Measurements from ENCODE around the gene GOLGB1.

Gene GOLGB1

GRCh38 chr3:121681792-121682191, 67.7 kb downstream of the GOLGB1 start:
- no peak for DNase-seq (ENCODE audit: low read depth in 2 of 2)

DNA sequence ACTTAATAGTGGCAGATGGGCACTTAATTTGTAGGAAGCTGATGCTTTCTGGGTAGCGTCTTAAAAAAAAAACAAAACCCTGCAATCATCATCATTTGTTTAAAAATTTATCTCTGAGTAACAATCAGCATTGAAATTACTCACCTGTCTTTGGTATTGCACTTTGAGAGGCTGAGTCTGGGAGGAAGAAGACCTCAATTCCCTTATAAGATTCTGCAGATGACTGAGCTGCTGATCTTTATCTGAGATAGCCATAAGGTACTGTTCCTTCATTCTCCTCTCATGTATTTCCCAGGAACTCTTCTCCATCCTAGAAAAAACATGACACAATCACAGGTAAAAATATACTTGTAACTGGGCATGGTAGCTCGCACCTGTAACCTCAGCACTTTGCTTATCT, 72.4 kb downstream of the GOLGB1 start:
- DNase-seq (ENCODE audit: low read depth in 2 of 2): no peak

GRCh38 chr3:121670676-121671075, 78.9 kb downstream of the GOLGB1 start:
- DNase-seq (ENCODE audit: low read depth in 2 of 2): no peak

DNA sequence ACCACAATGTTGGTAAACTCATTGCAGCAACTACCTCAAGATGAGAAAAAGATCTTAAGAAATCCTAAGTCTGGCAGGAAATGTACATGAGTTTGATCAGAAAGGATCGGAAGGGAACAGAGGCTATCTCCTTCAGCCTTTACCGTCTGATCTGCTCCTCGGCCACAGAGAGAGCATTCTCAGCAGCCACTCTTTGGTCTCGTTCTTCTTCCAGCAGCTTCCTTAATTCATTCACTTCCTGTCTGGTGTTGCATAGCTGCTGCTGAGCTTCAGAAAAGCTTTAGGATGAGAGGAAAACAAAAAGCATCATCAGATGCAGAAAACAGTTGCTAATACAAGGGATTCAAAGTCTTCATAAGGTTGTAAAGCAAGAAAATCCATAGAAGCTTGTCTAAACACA, 82.2 kb downstream of the GOLGB1 start:
- no peak for DNase-seq (ENCODE audit: low read depth in 2 of 2)

DNA sequence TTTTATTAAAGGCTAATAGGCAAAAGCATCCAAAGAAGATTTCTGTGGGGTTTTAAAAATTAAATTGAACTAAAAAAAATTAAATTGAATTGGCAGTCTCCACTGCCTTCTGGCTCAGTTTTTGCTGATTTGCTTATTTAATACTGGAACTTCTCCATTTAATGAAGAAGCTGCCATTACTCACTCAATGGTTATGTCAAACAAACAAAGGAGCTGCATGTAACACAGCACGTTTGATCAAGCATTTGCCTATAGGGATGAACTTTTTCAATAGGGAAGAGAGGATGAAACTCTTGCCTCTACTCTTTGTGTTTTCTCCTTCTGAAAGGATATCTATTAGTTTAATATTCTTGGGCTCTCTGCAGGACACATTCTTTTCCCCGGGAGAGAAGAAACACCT, 84.1 kb downstream of the GOLGB1 start:
- DNase-seq (ENCODE audit: low read depth in 2 of 2): no peak

GRCh38 chr3:121663171-121663847, 86.2 kb downstream of the GOLGB1 start:
- DNase-seq (ENCODE audit: low read depth in 2 of 2): no peak

DNA sequence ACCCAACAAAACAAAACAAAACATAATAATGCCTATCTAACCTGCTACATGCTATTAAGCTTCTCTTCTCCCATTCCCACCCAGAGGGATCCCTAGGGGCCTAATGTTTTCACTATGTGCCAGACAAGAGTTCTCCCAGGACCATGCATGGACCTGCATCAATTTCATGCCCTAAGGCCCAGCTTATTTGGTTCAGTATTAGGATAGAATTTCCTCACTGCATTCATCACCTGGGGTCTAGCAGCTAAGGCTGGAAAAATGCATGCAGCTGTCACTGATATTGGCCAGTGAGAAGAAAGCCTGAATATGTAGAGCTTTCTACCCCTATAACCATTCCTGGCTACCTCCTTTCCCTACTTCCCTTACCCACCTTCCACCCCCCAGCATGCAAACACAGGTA, 86.8 kb downstream of the GOLGB1 start:
- DNase-seq (ENCODE audit: low read depth in 2 of 2): no peak

DNA sequence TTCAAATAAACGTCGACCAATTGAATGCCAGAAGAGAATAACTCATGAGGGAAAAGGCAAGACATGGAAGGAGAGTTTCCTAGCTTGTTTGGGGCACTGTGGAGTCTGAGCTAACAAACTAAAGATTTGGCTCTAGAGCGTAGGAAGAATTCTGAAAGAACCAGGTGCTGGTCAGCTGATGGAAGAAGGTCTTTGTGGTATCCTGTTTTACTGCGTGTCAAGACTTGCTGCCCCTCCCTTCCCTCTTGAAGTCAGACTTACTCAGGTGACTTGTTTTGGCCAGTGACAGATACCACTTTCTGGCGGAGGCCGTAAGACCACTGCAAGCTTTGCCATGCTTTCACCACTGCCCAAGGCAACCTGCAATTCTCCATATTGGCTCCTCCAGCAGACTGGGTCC, 88.2 kb downstream of the GOLGB1 start:
- DNase-seq (ENCODE audit: low read depth in 2 of 2): no peak

DNA sequence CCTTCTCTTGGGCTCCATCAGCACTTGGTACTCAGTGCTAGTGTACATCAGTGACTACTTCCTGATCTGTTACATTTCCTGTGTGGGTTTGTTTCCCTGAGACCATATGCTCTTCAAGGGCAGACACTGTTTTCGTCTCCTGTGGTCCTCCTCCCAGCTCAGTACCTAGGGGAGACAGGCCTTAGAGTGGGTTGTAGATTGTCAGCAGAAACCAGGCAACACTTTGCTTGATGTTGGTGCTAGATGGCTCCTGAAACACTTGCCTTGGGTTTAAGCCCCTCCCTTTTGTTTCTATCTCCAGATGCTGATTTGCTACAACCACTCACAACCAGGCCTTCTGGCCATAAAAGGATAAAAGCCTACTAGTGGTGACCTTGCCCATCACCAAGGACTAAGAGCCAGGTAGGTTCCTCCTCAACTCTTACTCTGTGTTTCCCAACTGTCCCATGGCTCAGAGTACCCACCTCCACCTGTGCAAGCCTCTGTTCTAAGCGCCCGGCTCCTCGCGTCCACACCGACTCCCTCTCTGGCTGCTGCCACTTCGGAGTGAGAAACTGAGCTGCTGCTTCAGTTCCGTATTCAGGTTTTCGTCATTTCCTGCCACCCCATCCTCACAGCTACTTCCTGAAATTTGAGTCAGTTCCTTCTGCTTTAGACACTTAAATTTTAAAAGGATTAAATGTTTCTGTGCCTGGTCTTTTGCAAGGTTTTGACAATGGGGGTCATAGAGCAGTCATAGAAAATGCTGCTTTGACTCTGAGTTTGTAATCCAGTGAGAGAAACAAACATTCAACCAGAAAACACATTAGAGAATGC, 89.0 kb downstream of the GOLGB1 start, which contains the start of gene HCLS1:
HCLS1 (minus strand) TSS at position 548 of the 816 bp plus-strand sequence. CDS start 2,556 bp downstream, outside the sequence.
- peak; percentile 51 to 54 for DNase-seq (ENCODE audit: low read depth in 2 of 2)

- DNase-seq (ENCODE audit: low read depth in 2 of 2): no peak
These were observed 90.0 kb downstream of the GOLGB1 start for GRCh38 chr3:121659586-121659985.

DNA sequence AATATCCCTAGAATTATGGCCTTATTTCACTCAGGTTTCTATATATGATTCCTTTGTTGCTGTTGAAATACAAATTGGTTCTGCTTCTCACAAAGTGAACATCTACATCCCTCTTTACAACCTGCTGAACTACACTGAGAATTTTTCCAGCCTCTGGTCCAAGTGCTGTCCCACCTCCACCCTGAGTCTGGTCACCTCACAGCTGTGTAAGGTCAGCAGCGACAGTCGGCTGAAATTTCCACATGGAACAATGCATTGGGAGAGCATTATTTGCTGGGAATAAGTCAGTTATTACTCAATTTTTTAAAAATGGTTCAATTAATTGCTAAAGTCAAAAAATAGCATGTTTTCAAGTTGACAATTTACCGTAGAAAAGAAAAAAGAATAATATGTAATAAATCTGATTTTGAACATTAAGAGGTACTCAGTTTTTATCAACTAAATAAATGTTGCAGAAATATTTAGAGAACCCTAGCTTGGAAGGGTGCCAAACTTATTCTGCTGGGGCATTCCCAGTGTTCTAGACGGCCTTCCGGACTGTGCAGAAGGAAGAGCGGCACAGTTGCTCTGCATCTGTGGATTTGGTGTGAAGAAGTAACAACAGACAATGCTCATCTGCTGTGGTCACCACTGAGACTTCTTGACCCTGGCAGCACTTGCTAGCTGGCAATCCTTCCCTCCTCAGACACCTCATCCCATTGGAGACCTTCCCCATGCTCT, 90.7 kb downstream of the GOLGB1 start:
- DNase-seq (ENCODE audit: low read depth in 2 of 2): no peak

DNA sequence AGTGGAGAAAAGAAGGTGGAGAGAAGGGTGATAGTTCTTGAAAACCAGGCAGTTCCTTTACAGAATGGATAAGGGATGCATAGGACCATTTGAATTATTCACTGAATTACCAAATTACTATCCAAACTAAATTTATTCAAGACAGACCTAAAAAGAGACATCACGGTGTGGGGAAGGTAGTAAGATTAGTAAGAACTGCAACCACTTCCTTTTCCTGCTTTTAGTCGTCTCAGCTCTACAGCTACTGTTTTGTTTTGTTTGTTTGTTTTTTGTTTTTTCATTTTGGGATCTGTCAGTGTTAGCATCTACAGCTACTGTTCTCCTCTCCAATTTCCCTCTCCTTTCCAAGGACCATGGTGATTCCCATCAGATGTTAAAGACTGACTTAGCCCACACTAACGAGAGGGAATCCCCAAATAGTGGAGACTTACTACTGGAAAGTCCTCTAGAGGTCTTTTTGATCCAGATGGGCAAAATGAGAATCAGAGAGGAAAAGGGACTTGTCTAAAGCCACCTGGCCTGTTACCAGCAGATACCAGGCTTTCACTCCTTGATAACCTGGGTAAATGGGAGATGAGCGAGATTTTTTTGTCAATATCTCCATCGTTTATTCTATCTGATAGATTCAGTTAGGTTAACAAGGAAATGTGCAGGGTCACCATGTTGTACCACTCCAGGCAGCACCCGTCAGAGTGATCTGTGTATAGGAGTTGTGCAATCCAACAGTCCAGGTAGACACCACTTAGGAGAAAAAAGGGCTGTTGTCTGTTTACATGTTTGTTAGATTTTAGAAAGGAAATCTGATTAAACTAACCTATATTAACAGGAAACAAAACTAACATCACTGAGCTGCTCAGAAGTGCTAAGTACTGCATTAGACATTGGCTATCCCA, 94.8 kb downstream of the GOLGB1 start:
- no peak for DNase-seq (ENCODE audit: low read depth in 2 of 2)

DNA sequence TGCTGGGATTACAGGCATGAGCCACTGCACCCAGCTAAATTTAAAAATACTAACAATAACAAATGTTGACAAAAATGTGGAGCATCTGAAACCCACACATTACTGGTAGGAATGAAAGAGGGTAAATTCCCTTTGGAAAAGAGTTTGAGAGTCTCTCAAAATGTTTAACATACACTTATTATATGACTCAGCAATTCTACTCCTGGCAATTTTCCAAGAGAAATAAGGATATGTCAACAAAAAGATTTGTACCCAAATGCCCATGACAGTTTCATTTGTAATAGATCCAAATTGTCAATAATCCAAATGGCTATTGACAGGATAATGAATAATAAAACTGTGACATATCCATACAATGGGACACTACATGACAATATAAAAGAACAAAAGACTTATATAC, 97.9 kb downstream of the GOLGB1 start:
- DNase-seq (ENCODE audit: low read depth in 2 of 2): no peak

GRCh38 chr3:121649645-121650044, 99.9 kb downstream of the GOLGB1 start:
- DNase-seq (ENCODE audit: low read depth in 2 of 2): no peak

DNA sequence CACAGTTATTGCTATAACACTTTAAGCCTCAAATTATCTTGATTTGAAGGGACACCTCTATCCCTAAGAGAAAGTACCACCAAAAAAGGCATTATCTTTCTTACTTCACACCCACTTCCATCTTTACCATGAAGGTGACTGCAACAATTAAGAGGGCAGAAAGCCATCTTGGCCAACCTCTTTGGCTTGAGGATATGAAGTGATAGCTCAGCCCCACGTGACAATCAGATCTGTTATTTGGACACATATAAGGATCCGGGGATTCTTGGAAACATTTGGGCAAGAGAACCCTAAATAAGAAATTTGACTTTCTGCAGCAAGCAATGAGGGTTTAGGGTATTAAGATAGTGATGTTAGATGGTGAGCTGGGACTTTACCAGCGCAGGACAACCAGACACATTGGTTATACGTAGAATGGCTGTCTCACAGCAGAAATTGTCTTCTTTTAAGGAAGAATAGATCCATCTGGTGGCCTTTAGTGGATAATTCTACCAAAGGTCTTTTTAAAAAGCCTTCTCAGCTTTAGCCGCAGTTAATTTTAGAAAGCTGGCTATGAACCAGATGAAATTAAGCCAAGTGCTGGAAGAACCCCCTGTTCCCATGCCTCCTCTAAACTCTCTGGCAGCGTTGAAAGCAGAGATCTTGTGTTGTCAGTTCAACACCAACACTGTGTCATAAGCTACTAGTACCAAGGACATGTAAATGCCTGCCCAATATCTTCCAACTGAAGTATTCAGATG, 101.2 kb downstream of the GOLGB1 start:
- DNase-seq (ENCODE audit: low read depth in 2 of 2): no peak

DNA sequence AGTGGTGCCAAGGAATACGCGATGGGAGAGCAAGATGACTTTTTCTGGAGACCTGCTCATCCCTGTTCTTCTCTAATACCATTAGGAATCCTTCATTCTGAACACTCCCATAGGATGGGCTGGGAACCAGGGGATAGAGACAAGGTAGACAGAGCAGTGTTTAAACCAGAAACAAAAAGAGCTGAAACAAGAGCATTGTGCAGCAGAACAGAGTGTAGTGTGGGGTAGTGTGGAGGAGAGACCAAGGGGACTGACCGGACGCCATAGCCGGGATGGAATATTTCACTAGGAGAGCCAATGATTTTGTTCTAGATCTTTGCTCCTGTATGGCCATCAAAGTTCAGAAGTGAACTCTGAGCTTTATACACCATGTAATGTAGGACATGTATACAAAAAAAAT, 104.5 kb downstream of the GOLGB1 start:
- DNase-seq (ENCODE audit: low read depth in 2 of 2): no peak

DNA sequence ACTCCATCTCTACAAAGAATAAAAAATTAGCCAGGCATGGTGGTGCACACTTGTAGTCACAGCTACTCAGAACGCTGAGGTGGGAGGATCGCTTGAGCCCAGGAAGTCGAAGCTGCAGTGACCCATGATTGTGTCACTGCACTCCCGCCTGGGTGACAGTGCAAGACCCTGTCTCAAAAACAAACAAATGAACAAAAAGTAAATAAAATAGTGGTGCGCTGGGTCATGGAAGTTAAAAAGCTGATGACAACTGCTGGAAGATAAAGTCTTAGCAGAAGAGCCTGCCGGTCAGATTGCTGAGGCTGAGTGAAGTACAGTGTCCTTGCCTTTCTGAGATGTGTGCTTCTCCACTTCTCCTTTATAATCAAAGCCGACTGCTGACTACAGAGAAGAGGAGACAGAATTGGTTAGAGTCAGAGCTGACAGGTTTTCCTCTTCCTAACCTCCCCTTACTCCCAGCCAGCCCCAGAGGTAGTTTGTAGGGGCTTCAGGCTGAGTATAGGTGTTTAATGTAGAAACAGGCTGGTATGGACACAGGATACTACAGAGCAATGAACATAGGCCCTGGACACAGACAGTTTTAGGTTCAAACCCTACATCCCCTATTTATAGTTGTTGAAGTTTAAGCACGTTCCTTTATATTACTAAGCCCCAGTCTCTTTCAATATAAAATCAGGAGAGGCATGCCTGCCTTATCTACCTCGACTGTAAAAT, 106.8 kb downstream of the GOLGB1 start:
- no peak for DNase-seq (ENCODE audit: low read depth in 2 of 2)

- DNase-seq (ENCODE audit: low read depth in 2 of 2): no peak
These were observed 108.4 kb downstream of the GOLGB1 start for GRCh38 chr3:121641127-121641526.

DNA sequence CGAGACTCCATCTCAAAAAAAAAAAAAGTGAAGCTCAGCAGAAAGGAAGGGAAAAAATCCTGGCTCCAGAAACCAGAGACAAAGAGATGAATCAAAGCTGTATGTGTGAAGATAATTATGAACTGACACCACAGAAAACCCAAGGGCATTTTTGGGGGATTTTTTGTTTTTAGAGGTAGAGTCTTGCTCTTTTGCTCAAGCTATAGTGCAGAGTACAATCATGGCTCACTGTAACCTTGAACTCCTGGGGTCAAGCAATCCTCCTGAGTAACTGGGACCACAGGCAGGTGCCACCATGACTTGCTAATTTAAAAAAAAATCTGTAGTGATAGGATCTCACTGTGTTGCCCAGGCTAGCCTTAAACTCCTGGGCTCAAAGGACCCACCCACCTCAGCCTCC, 111.6 kb downstream of the GOLGB1 start:
- DNase-seq (ENCODE audit: low read depth in 2 of 2): no peak

GRCh38 chr3:121630355-121630754, 119.2 kb downstream of the GOLGB1 start:
- no peak for DNase-seq (ENCODE audit: low read depth in 2 of 2)

Data from stimulated activated CD4-positive, alpha-beta T cell treated with anti-CD3 and anti-CD28 coated beads, Interleukin-15, amount 100 ng/mL, for 48 hours (primary cell).